Tibial artery (tissue), 4 donors: Measurements from ENCODE around the gene F2.

Experiments
- DNase-seq, 2 donors: peaks; one replicate each; pipeline ENCODE4 v3.0.0-alpha.2; 2019
- H3K27ac ChIP-seq, 2 donors: fragments of 200-600 bp; sonication (generic) in 1 of 2; 1 replicate in 1 of 2; 2 replicates in 1 of 2; pipeline ENCODE4 v1.5.1; 2018 to 2019; ENCODE audit warnings: mild to moderate bottlenecking in 1 of 2
- H3K27me3 ChIP-seq, 2 donors: fragments of 200-600 bp; sonication (generic) in 1 of 2; one replicate each; pipeline versions ENCODE4 v1.5.1 to v1.6.0; 2016 to 2019
- H3K36me3 ChIP-seq, 3 donors: fragments of 200-600 bp; sonication (generic) in 2 of 3; one replicate each; pipeline ENCODE4 v1.5.1; 2016 to 2019; ENCODE audit warnings: mild to moderate bottlenecking in 2 of 3
- H3K4me1 ChIP-seq, 4 donors: fragments of 200-600 bp; sonication (generic) in 2 of 4; 1 replicate in 3 of 4; 2 replicates in 1 of 4; pipeline ENCODE4 v1.5.1; 2016 to 2019
- H3K4me3 ChIP-seq, 2 donors: fragments of 200-600 bp; sonication (generic) in 1 of 2; 1 replicate in 1 of 2; 2 replicates in 1 of 2; pipeline ENCODE4 v1.5.1; 2018 to 2019; ENCODE audit warnings: mild to moderate bottlenecking in 2 of 2
- H3K9me3 ChIP-seq, 3 donors: fragments of 200-600 bp; sonication (generic) in 1 of 3; one replicate each; pipeline ENCODE4 v1.5.1; 2016 to 2019
- CTCF ChIP-seq, 2 experiments: fragments of 200-600 bp in 1 of 2; fragments of 450-650 bp in 1 of 2; IDR thresholded peaks; one replicate each; pipeline ENCODE4 v1.5.1; 2017 to 2019; ENCODE audit warnings: antibody characterized with exemption in 2 of 2, mild to moderate bottlenecking in 1 of 2, moderate library complexity in 1 of 2
- intact Hi-C: fragments of 100-400 bp; cut with DNase I; formaldehyde crosslinking; loops from one replicate; pipeline ENCODE4 v1.15.0; 2023; ENCODE audit warnings: low total_unique reads

F2 gene

GRCh38 chr11:46677991-46678740 lies 40.8 kb upstream of the F2 start:
- no peak for DNase-seq
- H3K27ac ChIP-seq: peak overlapping the region; percentile 38 to 81
- peaks cover 47 to 74% (median 68%) of the 10 kb centered on the region in 3 donors for H3K36me3 ChIP-seq

GRCh38 chr11:46678741-46679130 lies 40.3 kb upstream of the F2 start:
- H3K9me3 ChIP-seq: no peaks in the 10 kb centered on the region
- peaks cover 44 to 70% (median 62%) of the 10 kb centered on the region in 3 donors for H3K36me3 ChIP-seq
- TF ChIP-seq CTCF (IDR thresholded peaks at IDR 0.05): no peak
- peak overlapping the region; percentile 38 to 81 for H3K27ac ChIP-seq
- intact Hi-C loops: no loop called here
- H3K4me1 ChIP-seq: peaks cover 2 to 39% (median 26%) of the 10 kb centered on the region in 4 donors
- DNase-seq: no peak
- no peaks in the 10 kb centered on the region for H3K27me3 ChIP-seq
- H3K4me3 ChIP-seq: no peak overlapping the region

More at GRCh38 chr11:46677991-46678740, 40.8 kb upstream of the F2 start:
- H3K4me1 ChIP-seq: peaks cover 0 to 33% (median 21%) of the 10 kb centered on the region in 4 donors
- H3K4me3 ChIP-seq: no peak overlapping the region
- intact Hi-C loops: no loop called here
- H3K9me3 ChIP-seq: no peaks in the 10 kb centered on the region
- no peak for TF ChIP-seq CTCF (IDR thresholded peaks at IDR 0.05)
- no peaks in the 10 kb centered on the region for H3K27me3 ChIP-seq

GRCh38 chr11:46679241-46680163 lies 39.5 kb upstream of the F2 start:
- H3K9me3 ChIP-seq: no peaks in the 10 kb centered on the region
- no peaks in the 10 kb centered on the region for H3K27me3 ChIP-seq
- intact Hi-C loops: no loop called here
- H3K27ac ChIP-seq: peak overlapping the region in 1 of 2 donors; percentile 81
- H3K4me3 ChIP-seq: no peak overlapping the region
- H3K36me3 ChIP-seq: peaks cover 44 to 66% (median 57%) of the 10 kb centered on the region in 3 donors
- TF ChIP-seq CTCF (IDR thresholded peaks at IDR 0.05): no peak
- peaks cover 5 to 43% (median 30%) of the 10 kb centered on the region in 4 donors for H3K4me1 ChIP-seq
- no peak for DNase-seq

- Histone ChIP-seq H3K27ac (peak overlapping the region in 1 of 2 donors; percentile 2), H3K9me3 (no peaks in the 10 kb centered on the region), H3K27me3 (no peaks in the 10 kb centered on the region), H3K36me3 (peaks cover 44 to 68% (median 57%) of the 10 kb centered on the region in 3 donors), H3K4me1 (peaks cover 5 to 43% (median 28%) of the 10 kb centered on the region in 4 donors), H3K4me3 (no peak overlapping the region)
- no peak for TF ChIP-seq CTCF (IDR thresholded peaks at IDR 0.05)
- no peak for DNase-seq
- intact Hi-C loops: no loop called here
Measured at GRCh38 chr11:46680164-46680760, 38.8 kb upstream of the F2 start.

- TF ChIP-seq CTCF (IDR thresholded peaks at IDR 0.05): no peak
- Histone ChIP-seq H3K27ac (no peak overlapping the region), H3K27me3 (no peaks in the 10 kb centered on the region), H3K4me3 (no peak overlapping the region), H3K4me1 (peaks cover 5 to 43% (median 22%) of the 10 kb centered on the region in 4 donors), H3K9me3 (no peaks in the 10 kb centered on the region), H3K36me3 (peaks cover 47 to 73% (median 59%) of the 10 kb centered on the region in 3 donors)
- DNase-seq: no peak
- intact Hi-C loops: no loop called here
Measured at GRCh38 chr11:46680815-46681214, 38.2 kb upstream of the F2 start.
